SK-N-SH treated with all-trans-retinoic acid at 6 μM for 48 hours (cell line): ENCODE data around the gene CYP11A1.

ENCODE experiments used
- ATAC-seq: fragments of 200-7000 bp; cut with Tn5 transposase; 3 replicates; pipeline ENCODE4 v1.9.1; 2020; ENCODE audit warnings: mild to moderate bottlenecking, moderate library complexity
- ARNTL ChIP-seq: fragments of 450-650 bp; formaldehyde crosslinking; IDR thresholded peaks from 2 replicates; pipeline ENCODE4 v1.5.0; 2020; ENCODE audit warnings: low read depth, mild to moderate bottlenecking, moderate library complexity, borderline replicate concordance
- BACH2 ChIP-seq: fragments of 250-450 bp; sonication (Bioruptor Pico); IDR thresholded peaks from 2 replicates; pipeline ENCODE4 v1.9.0; 2021; ENCODE audit warnings: mild to moderate bottlenecking, borderline replicate concordance
- CSDC2 ChIP-seq: fragments of 250-450 bp; sonication (Bioruptor Pico); IDR thresholded peaks from 2 replicates; pipeline ENCODE4 v1.5.0; 2020; ENCODE audit warnings: mild to moderate bottlenecking, moderate library complexity
- CSRNP3 ChIP-seq: fragments of 250-450 bp; sonication (Bioruptor Pico); IDR thresholded peaks from 2 replicates; pipeline ENCODE4 v1.5.1; 2021; ENCODE audit warnings: mild to moderate bottlenecking, moderate library complexity
- ESRRG ChIP-seq: fragments of 250-450 bp; sonication (Bioruptor Pico); IDR thresholded peaks from 2 replicates; pipeline ENCODE4 v1.6.1; 2021; ENCODE audit warnings: mild to moderate bottlenecking
- ISL1 ChIP-seq: fragments of 250-450 bp; sonication (Bioruptor Pico); IDR thresholded peaks from 2 replicates; pipeline ENCODE4 v2.1.2; 2022; ENCODE audit warnings: mild to moderate bottlenecking, moderate library complexity
- OSR1 ChIP-seq: fragments of 250-450 bp; sonication (Bioruptor Pico); IDR thresholded peaks from 2 replicates; pipeline ENCODE4 v1.8.0; 2022; ENCODE audit warnings: moderate library complexity, mild to moderate bottlenecking, inconsistent platforms
- PATZ1 ChIP-seq: fragments of 250-450 bp; sonication (Bioruptor Pico); IDR thresholded peaks from 2 replicates; pipeline ENCODE4 v1.8.0; 2020; ENCODE audit warnings: mild to moderate bottlenecking, moderate library complexity, borderline replicate concordance
- POU6F1 ChIP-seq: fragments of 250-450 bp; sonication (Bioruptor Pico); IDR thresholded peaks from 2 replicates; pipeline ENCODE4 v1.8.0; 2021; ENCODE audit warnings: low read depth, mild to moderate bottlenecking, moderate library complexity, borderline replicate concordance
- PPARA ChIP-seq: fragments of 250-450 bp; sonication (Bioruptor Pico); IDR thresholded peaks from 2 replicates; pipeline ENCODE4 v1.5.0; 2020; ENCODE audit warnings: mild to moderate bottlenecking, borderline replicate concordance
- RARB ChIP-seq: fragments of 250-450 bp; sonication (Bioruptor Pico); IDR thresholded peaks from 2 replicates; pipeline ENCODE4 v1.8.0; 2021; ENCODE audit warnings: mild to moderate bottlenecking, moderate library complexity
- SNAI2 ChIP-seq: fragments of 250-450 bp; sonication (Bioruptor Pico); IDR thresholded peaks from 2 replicates; pipeline ENCODE4 v1.5.0; 2020; ENCODE audit warnings: mild to moderate bottlenecking, moderate library complexity
- TOX ChIP-seq: fragments of 250-450 bp; sonication (Bioruptor Pico); IDR thresholded peaks from 2 replicates; pipeline ENCODE4 v1.8.0; 2021; ENCODE audit warnings: mild to moderate bottlenecking, moderate library complexity, borderline replicate concordance
- TSHZ2 ChIP-seq: fragments of 250-450 bp; sonication (Bioruptor Pico); IDR thresholded peaks from 2 replicates; pipeline ENCODE4 v1.5.0; 2020; ENCODE audit warnings: mild to moderate bottlenecking, moderate library complexity
- ZC3H10 ChIP-seq: fragments of 250-450 bp; sonication (Bioruptor Pico); IDR thresholded peaks from 2 replicates; pipeline ENCODE4 v1.5.1; 2021; ENCODE audit warnings: mild to moderate bottlenecking, moderate library complexity
- ZFP3 ChIP-seq: fragments of 250-450 bp; sonication (Bioruptor Pico); IDR thresholded peaks from 2 replicates; pipeline ENCODE4 v1.5.0; 2020; ENCODE audit warnings: mild to moderate bottlenecking, moderate library complexity
- ZNF565 ChIP-seq: fragments of 450-650 bp; formaldehyde crosslinking; conservative IDR thresholded peaks from 2 replicates; pipeline ENCODE4 v1.5.0; 2020; ENCODE audit warnings: low read depth, mild to moderate bottlenecking, moderate library complexity
- ZNF70 ChIP-seq: fragments of 450-650 bp; formaldehyde crosslinking; IDR thresholded peaks from 2 replicates; pipeline ENCODE4 v1.5.0; 2020; ENCODE audit warnings: mild to moderate bottlenecking, moderate library complexity
- ZNF8 ChIP-seq: fragments of 450-650 bp; formaldehyde crosslinking; IDR thresholded peaks from 2 replicates; pipeline ENCODE4 v1.5.0; 2020; ENCODE audit warnings: mild to moderate bottlenecking, moderate library complexity

The CYP11A1 gene

GRCh38 chr15:74326746-74327145 lies 40.7 kb downstream of the CYP11A1 start:
- TF ChIP-seq OSR1 (CRISPR knock-in tag), result no peak
- TF ChIP-seq PATZ1 (CRISPR knock-in tag), result no peak
- TF ChIP-seq ZC3H10 (CRISPR knock-in tag), result no peak
- TF ChIP-seq RARB (CRISPR knock-in tag), result no peak
- TF ChIP-seq ZNF8 (CRISPR knock-in tag), result no peak
- TF ChIP-seq POU6F1, result no peak
- TF ChIP-seq SNAI2 (CRISPR knock-in tag), result no peak
- TF ChIP-seq TSHZ2, result no peak
- no peak for TF ChIP-seq ZNF70
- TF ChIP-seq ZNF565 (CRISPR knock-in tag), result no peak
- TF ChIP-seq BACH2 (CRISPR knock-in tag), result no peak
- no peak for TF ChIP-seq ISL1 (CRISPR knock-in tag)
- ATAC-seq, result no peak

- no peak for TF ChIP-seq POU6F1
- TF ChIP-seq CSDC2 (CRISPR knock-in tag), result no peak
- no peak for ATAC-seq
Observed at GRCh38 chr15:74324714-74325113, 42.7 kb downstream of the CYP11A1 start.

GRCh38 chr15:74322558-74323180 lies 44.8 kb downstream of the CYP11A1 start:
- ATAC-seq, result peak; percentile 90
- no peak for TF ChIP-seq ARNTL (CRISPR knock-in tag)
- no peak for TF ChIP-seq ZFP3 (CRISPR knock-in tag)
- no peak for TF ChIP-seq TOX
- TF ChIP-seq PPARA, result no peak
- TF ChIP-seq CSDC2 (CRISPR knock-in tag), result no peak
- no peak for TF ChIP-seq ZNF565 (CRISPR knock-in tag)
- TF ChIP-seq POU6F1, result no peak
- TF ChIP-seq ESRRG, result no peak
- TF ChIP-seq ZC3H10 (CRISPR knock-in tag), result no peak
- TF ChIP-seq SNAI2 (CRISPR knock-in tag), result no peak
- TF ChIP-seq CSRNP3 (CRISPR knock-in tag), result no peak
- no peak for TF ChIP-seq TSHZ2
- no peak for TF ChIP-seq BACH2 (CRISPR knock-in tag)
- TF ChIP-seq ISL1 (CRISPR knock-in tag), result no peak
- TF ChIP-seq RARB (CRISPR knock-in tag), result no peak
- TF ChIP-seq ZNF8 (CRISPR knock-in tag), result no peak
